AG09319 (cell line): ENCODE measurements around the gene SETD2.

ENCODE experiments used
- DNase-seq: peaks from one replicate; pipeline ENCODE4 v3.0.0-alpha.2; 2010; ENCODE audit warnings: low read depth; ENCODE audit errors: extremely low read depth
- TF ChIP-seq, protein P1 (sequence below): IDR thresholded peaks from 2 replicates; pipeline ENCODE4 v1.5.1; 2011; ENCODE audit warnings: low read depth, mild to moderate bottlenecking, inconsistent platforms, low read length, moderate library complexity

The SETD2 gene

DNA sequence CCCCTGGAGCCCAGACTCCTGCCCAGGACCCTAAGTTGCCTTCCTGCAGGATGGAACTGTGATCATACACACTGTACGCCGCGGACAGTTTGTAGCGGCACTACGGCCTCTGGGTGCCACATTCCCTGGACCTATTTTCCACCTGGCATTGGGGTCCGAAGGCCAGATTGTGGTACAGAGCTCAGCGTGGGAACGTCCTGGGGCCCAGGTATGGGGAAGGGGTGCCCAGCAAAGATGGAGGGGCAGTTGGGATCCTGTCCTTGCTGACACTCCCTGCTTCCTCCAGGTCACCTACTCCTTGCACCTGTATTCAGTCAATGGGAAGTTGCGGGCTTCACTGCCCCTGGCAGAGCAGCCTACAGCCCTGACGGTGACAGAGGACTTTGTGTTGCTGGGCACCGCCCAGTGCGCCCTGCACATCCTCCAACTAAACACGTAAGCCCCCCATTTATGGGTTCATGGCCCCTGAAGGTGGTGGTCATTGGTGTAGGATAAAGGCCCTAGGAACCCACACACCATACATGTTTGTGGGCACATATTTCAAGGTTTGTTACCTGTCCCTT, 155.6 kb downstream of the SETD2 start:
- DNase-seq = no peak
- TF ChIP-seq, protein P1, sequence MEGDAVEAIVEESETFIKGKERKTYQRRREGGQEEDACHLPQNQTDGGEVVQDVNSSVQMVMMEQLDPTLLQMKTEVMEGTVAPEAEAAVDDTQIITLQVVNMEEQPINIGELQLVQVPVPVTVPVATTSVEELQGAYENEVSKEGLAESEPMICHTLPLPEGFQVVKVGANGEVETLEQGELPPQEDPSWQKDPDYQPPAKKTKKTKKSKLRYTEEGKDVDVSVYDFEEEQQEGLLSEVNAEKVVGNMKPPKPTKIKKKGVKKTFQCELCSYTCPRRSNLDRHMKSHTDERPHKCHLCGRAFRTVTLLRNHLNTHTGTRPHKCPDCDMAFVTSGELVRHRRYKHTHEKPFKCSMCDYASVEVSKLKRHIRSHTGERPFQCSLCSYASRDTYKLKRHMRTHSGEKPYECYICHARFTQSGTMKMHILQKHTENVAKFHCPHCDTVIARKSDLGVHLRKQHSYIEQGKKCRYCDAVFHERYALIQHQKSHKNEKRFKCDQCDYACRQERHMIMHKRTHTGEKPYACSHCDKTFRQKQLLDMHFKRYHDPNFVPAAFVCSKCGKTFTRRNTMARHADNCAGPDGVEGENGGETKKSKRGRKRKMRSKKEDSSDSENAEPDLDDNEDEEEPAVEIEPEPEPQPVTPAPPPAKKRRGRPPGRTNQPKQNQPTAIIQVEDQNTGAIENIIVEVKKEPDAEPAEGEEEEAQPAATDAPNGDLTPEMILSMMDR = no peak

DNA sequence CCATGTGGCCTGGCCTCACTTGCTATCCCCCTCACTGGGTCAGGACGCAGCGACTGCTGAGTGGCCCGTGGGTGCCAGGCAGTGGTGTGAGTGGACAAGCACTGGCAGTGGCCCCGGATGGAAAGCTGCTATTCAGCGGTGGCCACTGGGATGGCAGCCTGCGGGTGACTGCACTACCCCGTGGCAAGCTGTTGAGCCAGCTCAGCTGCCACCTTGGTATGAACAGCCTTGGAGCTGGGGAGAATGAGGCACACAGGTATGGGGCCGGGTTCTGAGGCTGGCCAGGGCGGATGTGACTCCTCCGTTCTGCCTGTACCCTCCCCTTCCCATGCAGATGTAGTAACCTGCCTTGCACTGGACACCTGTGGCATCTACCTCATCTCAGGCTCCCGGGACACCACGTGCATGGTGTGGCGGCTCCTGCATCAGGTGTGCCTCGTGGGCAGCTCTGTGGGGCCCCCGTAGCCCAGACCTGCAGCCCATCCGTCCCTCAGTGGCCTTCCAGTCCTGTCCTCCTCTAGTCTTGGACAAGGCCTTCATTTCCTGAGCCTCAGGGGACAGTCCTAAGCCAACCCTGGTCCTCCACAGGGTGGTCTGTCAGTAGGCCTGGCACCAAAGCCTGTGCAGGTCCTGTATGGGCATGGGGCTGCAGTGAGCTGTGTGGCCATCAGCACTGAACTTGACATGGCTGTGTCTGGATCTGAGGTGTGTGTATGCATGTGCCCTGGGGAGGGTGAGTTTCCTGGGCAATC, 156.3 kb downstream of the SETD2 start:
- no peak for DNase-seq
- TF ChIP-seq, protein P1 = no peak

DNA sequence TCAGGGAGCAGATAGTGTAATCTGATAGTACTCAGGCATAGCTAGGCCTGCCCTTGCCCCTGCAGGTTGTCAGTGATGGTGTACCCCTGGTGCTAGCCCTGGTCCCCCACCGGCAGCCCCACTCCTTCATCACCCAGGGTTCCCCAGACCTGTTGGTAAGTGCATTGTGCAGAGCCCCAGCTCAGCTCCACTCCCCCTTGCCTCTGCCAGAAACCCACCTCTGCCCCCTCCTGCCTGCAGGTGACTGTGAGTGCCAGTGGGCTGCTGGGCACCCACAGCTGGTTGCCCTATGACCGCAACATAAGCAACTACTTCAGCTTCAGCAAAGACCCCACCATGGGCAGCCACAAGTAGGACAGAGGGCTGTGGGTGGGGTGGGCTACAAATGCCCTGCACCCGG, 156.9 kb downstream of the SETD2 start:
- TF ChIP-seq, protein P1 = no peak
- no peak for DNase-seq

DNA sequence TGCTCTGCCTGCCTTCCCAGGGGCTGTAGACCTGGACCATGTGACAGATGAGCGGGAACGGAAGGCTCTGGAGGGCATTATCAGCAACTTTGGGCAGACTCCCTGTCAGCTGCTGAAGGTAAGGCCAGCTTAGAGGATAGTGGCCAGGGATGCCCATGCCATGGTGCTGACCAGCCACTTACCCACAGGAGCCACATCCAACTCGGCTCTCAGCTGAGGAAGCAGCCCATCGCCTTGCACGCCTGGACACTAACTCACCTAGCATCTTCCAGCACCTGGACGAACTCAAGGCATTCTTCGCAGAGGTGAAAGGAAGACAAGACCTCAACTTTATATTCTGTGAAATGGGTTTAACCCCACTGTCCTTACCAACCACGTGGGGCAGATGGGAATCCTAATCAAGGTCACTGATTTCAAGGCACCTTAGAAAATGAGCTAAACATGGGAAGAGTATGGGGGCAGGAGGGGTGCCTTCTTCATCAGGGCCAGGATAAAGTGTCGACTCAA, 157.7 kb downstream of the SETD2 start:
- TF ChIP-seq, protein P1 = no peak
- DNase-seq = no peak

DNA sequence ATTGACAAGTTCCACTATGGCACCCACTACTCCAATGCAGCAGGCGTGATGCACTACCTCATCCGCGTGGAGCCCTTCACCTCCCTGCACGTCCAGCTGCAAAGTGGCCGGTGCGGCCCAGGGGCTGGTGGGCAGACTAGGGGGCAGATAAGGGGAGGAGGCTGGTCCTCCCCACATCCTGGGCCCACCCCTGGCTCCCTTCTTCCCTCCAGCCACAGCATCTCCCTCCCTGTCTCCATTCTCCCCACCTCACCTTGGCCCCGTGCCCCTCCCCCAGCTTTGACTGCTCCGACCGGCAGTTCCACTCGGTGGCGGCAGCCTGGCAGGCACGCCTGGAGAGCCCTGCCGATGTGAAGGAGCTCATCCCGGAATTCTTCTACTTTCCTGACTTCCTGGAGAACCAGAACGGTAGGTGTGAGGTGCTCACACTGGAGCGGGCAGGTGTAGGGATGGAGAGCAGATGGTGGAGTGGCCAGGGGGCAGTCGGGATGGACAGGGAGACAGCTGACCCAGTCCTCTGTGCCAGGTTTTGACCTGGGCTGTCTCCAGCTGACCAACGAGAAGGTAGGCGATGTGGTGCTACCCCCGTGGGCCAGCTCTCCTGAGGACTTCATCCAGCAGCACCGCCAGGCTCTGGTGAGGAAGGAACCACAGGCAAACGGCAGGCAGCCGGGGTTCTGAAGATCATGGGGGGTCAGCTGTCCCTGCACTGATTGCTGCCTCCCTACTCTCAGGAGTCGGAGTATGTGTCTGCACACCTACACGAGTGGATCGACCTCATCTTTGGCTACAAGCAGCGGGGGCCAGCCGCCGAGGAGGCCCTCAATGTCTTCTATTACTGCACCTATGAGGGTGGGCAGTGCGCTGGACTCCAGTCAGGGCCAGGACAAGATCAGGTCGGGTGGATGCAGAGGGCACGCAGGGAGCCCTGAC, 158.4 kb downstream of the SETD2 start:
- TF ChIP-seq, protein P1 = no peak
- DNase-seq = no peak

DNA sequence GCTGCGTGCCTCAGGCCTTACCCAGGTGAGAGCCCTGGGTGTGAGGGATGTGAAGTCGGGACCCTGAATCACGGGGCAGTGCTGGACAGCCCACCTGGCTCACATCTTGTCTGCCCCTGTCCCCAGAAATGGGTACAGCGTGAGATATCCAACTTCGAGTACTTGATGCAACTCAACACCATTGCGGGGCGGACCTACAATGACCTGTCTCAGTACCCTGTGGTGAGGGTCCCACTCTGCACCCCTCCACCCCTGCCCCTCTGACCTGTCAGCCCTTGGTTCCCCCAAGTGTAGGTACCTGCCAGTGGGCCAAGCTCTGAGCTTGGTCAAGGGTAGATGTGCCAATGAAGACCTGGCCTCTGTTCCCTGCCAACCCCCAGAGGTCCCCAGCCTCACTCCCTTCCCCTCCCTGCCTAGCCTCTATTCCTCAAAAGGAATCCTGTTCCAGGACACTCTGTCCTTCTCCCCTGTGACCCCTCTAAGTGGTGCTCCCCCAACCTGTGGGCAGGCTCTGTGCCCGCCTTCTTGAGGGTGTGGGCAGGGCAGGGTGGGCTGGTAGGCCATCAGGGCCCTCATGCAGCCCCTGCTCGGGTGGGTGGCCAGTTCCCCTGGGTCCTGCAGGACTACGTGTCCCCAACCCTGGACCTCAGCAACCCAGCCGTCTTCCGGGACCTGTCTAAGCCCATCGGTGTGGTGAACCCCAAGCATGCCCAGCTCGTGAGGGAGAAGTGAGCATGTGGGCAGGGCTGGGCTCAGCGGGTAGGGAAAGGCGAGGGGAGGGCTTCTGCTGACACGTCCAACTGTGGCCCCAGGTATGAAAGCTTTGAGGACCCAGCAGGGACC, 159.3 kb downstream of the SETD2 start:
- TF ChIP-seq, protein P1 = no peak
- no peak for DNase-seq
